ENCODE results near the gene SOAT2.
"Not testable (repeated sequence)": the region's sequence is repeated elsewhere in the genome, so short reads cannot be mapped to it uniquely, and the experiment has no call there.

SOAT2 gene

DNA sequence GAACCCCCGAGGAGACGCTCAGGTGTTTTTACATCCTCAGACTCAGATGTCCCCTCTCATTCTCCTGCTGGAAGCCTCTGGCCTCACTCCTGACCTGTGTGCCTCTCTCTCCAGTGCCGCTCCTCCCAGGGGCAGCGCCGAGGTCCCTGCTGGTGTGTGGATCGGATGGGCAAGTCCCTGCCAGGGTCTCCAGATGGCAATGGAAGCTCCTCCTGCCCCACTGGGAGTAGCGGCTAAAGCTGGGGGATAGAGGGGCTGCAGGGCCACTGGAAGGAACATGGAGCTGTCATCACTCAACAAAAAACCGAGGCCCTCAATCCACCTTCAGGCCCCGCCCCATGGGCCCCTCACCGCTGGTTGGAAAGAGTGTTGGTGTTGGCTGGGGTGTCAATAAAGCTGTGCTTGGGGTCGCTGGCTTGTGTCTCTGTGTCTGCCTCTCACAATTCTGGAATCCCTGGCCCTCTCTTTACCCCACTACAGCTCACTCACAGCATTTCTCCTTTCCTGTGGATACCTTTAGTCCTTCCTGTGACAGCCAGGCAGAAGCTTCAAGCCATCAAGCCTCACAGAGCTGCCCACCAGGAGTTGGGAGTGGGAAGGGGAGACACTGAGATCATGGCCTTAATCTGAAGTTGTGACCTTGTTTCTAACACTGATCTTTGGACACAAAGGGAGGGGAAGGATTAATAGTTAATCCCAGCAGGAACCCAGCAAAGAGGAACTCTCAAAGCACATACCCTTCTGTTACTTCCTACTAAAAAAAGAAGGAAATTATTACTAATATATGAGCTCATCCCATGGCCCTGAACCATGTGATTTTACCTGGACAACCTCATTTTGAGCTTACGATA lies 1.1 kb upstream of the SOAT2 start:
- no peak for DNase-seq (ENCODE audit: low read depth)

DNA sequence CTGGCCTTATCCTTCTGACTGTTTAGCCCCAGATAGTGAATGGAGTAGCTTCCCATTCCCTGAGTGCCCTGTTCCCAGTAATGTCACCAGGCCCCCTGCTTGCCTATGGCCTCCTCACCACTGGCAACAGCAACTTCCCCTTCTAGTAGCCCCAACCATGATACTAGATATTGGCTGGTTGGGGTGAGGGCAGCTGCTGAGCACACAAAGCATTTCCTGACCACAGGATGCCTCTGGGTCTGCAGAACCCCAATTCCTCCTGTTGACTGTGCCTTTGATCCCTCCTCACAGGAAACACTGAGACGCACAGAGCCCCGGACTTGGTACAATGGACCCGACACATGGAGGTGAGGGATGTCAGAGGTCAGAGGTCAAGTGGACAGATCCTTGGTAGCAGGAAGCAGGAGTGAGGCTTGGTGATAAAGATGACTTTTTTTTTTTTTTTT lies 597 bp downstream of the SOAT2 start:
- DNase-seq (ENCODE audit: low read depth) = no peak

DNA sequence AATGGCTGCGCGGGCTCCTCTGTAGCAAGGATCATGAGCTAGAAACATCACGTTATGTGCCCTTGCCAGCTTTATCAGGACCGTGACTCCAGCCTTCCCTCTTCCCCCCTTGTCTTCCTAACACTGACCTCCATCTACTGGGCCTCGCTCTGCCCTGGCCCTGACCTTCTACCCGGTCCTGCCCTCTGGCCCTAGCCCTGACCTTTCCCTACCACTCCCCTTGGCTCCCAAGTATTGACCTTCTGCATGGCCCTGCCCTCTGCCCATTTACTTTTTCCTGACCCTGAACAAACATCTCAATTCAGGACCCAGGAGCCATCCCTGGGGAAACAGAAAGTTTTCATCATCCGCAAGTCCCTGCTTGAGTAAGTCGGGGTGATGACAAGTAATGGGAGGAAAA lies 2.0 kb downstream of the SOAT2 start:
- no peak for DNase-seq (ENCODE audit: low read depth)

DNA sequence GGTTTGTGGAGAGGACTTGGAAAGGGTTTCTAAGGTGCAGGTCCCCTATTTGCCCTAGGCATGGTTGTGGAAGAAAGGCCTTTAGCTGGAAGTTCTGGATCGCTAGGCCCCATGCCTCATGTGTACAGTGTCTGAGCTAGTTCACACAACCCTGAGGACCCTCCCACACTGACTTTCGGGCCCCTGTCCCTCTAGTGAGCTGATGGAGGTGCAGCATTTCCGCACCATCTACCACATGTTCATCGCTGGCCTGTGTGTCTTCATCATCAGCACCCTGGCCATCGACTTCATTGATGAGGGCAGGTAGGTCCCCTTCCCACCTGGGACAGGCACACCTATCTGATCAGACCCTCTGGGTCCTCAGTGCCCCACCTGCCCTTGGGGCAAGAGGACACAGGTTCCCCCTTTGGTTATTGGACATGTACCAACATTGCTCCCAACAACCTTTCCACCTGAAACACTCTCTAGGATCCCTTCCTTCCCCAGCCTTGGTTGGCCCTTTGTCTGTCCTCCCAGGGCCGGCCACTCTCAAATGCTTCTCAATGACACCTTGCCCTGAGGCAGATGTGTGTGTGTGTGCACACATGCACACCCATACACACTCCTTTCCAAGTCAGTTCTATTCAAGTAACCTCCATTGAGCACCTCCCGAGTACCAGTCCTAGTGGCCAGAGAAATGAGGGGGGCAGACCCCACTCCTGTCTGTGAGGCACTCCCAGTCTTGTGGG lies 2.6 kb downstream of the SOAT2 start:
- DNase-seq (ENCODE audit: low read depth) = no peak

DNA sequence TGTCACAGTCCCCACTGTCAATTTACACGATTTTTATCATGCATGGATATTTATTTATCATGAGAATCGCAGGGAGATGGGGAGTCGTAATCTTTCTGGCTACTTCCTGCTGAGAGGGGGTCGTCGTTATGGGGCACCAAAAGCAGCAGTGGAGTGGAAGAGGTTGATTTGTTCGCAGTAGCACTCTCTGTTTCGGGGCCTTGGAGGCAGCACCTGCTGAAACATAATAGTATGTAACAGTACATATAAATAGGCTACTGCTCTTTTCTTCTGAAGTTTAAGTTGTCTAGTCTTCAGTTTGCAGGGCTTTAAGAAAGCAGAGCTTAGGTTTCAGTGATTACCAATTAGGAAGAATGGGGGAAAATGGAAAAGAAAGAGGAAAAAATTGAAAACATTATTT lies 3.8 kb downstream of the SOAT2 start:
- no peak for DNase-seq (ENCODE audit: low read depth)

DNA sequence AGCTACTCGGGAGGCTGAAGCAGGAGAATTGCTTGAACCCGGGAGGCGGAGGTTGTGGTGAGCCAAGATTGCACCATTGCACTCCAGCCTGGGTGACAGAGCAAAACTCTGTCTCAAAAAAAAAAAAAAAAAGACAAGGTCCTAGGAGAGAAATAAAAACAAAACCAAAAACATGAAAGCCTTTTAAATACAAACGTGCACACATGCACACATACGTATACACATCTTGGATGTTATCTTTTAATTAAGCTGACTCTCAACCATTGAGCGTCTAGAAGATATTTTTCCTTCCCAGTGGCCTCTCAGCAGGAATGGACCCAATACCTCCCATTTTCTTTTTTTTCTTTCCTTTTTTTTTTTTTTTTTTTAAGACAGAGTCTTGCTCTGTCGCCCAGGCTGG lies 9.1 kb downstream of the SOAT2 start:
- not testable (repeated sequence) for DNase-seq (ENCODE audit: low read depth)

DNA sequence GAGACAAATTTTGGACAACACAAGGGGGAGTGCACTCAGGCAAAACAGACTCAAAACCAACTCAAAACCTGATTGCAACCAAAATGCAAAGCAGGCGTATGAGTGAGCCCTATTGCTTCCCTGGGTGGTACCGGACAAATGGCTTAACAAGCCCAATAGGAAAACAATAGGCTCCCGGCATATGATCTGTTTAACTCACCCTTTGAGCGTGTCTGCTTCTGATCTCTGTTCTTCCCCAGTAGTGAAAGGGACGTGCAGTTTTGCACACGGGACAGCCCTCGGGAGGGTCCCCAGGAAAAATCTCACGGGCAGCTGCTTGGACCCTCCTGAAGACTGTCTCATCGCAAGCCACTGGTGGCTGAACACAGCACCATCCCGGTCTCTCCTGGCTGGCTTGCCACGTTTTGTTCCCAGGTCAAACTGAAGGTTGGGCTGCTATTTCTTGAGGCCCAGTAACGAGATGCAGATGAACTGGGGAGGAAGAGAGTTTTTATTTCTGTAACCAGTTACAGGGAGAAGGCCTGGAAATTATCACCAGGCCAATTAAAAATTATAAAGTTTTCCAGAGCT lies 9.9 kb downstream of the SOAT2 start:
- no peak for DNase-seq (ENCODE audit: low read depth)

DNA sequence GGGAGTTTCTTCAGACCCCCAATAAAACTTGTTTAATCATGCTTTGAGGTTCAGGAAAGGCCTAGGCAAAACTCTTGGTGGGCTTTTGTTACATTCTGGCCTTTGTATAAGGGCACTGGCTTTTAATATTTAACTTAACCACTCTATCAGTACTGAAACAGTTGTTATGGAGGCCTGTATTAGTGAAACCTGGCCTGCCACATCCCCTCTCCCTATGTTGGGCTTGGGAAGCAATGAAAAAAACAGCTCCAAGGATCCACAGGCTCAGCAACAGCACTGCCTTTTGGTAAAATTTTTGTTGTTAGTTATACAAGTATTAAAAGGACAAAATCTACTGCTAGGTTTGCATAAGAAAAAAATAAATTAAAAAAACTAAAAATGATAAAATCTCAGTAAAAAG lies 10.7 kb downstream of the SOAT2 start:
- no peak for DNase-seq (ENCODE audit: low read depth)

DNA sequence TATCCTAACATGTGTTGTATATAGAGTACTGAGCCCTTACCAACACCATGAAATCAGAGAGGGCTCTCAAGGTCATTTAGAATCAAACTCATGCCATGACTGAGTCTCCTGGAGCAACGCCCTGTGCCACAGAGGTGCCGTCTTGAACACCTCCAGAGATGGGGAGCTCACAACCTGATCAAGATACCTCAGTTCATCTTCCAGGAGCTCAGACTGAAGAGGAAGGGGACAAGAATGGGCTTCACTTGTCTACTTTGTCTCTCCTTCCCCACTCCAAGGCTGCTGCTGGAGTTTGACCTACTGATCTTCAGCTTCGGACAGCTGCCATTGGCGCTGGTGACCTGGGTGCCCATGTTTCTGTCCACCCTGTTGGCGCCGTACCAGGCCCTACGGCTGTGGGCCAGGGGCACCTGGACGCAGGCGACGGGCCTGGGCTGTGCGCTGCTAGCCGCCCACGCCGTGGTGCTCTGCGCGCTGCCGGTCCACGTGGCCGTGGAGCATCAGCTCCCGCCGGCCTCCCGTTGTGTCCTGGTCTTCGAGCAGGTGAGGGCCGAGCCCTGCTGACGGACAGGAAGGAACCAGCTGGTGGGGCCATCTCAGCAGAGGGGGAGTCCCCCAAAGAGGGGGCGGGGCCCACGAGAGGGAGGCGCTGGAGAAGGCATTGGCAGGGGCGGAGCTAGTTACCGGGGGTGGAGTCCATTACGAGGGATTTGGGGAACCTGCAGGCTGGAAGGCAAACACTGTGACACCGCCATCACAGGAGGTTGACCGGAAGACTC lies 12.0 kb downstream of the SOAT2 start:
- DNase-seq (ENCODE audit: low read depth) = no peak

DNA sequence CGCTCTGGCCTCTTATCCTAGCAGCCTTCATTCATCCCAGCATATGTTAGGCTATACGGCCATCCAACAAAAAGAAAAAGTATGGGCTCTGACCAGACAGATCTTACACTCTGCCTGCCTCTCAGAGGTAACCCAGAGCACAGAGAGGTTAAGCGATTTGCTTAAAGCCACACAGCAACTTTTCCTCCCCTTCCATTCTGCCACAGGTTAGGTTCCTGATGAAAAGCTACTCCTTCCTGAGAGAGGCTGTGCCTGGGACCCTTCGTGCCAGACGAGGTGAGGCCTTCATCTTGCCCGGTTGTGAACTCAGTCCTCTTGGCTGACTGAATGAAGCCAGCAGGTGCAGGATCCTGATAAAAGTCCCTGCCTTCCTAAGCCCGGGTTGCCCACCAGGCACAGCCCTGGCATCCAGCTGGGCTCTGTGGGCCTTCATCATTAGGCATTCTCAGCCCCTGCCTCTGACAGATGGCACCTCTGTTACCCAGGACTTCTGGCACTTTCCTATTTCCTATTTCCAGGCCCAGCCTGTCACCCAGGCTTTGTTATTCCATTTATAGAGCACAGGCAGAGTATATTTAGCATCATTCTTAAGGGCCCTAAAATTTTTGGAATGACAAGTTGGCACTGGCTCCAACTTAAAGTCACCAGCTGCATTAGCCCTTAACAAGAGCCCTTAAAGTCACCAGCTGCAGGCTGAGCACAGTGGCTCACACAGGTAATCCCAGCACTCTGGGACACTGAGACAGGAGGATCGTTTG lies 12.8 kb downstream of the SOAT2 start:
- no peak for DNase-seq (ENCODE audit: low read depth)

DNA sequence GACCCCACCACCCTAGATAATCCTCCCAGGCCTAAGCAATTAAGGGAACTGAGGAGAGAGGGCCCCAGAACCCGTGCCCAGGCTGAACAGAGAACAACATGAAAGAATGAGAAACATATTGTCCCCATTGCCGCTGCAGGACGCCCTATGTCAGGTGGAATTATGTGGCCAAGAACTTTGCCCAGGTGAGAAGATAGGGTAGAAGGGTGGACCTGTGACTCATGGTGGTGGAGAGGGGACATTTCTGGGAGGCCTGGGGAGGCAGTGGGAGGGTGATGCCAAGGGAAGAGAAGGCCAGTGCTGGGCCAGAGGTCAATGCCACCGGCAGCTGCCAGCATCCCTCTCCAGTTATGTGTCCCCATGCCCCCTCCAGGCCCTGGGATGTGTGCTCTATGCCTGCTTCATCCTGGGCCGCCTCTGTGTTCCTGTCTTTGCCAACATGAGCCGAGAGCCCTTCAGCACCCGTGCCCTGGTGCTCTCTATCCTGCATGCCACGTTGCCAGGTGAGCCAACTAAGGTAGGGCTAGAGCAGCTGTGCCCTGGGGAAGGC lies 15.5 kb downstream of the SOAT2 start:
- no peak for DNase-seq (ENCODE audit: low read depth)

DNA sequence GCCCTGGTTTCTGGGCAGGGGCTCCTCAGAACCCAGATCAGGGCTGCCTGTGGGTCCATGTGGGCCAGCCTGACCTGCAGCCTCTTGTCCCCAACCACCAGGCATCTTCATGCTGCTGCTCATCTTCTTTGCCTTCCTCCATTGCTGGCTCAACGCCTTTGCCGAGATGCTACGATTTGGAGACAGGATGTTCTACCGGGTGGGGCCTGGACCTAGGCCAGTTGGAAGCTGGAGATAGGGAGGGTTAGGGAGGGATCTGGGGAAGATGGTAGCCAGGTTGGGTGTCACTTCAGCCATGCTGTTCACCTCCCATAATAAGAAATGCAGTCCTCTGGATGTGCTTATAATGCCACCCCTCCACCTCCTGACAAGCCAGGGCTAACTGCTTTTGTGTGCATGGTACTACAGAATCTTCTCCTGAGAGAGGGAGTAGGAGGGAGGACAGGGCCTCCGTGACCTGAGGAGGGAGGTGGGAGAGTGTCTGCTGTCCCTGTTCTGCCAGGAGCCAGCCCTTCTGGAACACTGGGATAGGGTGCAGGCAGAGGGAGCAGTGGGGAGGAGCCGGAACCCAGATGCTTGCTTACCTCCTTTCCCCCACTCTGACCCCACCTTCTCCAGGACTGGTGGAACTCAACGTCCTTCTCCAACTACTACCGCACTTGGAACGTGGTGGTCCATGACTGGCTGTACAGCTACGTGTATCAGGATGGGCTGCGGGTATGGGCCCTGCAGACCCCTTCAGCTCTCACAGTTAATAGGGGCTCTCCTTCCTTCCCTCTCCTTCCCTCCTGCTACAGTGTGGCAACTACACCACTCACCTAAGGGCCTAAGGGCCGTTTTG lies 17.6 kb downstream of the SOAT2 start:
- no peak for DNase-seq (ENCODE audit: low read depth)

DNA sequence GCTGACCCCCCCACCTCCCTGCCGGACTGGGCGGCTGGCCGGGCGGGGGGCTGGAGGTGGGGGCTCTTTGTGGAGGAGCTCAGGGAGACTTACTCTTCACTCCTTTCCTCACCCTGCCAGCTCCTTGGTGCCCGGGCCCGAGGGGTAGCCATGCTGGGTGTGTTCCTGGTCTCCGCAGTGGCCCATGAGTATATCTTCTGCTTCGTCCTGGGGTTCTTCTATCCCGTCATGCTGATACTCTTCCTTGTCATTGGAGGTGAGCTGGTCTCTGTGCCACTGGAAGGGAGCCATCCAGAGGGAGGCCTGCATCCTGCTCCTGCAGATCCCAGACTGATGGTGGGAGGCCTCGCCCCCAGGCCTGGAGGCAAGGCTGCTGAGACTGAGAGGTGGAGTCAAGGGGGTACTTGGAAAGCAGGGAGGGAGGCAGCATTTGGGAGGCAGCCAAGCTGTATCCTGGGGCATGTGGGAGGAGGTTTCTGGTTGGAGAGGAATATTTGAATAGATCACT lies 19.7 kb downstream of the SOAT2 start:
- no peak for DNase-seq (ENCODE audit: low read depth)

DNA sequence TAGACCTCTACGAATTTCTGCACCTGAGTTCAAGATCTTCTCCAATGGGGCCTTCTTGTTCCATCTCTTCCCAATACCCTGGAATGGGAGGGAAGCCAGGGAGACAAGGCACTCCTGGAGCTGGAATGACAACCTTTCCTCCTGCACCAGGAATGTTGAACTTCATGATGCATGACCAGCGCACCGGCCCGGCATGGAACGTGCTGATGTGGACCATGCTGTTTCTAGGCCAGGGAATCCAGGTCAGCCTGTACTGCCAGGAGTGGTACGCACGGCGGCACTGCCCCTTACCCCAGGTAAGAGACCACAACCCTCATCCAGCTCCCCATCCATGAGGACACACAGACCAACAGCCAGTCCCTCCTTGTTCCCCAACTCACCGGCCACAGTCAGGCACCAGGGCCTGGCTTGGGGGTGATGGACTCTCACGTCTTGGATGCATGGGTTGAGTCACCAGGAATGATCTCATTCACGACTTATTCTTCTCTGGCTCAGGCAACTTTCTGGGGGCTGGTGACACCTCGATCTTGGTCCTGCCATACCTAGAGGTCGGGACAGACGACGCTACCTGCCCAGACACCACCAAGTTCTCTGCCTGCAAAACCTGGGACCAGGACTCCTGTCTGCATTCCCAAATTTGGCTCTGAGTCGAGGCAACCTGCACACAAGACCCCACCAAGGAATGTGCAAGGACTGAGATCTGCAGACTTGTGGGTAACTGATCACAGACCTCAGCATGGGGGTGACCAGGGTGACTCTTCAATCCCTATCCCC lies 20.5 kb downstream of the SOAT2 start:
- no peak for DNase-seq (ENCODE audit: low read depth)

DNA sequence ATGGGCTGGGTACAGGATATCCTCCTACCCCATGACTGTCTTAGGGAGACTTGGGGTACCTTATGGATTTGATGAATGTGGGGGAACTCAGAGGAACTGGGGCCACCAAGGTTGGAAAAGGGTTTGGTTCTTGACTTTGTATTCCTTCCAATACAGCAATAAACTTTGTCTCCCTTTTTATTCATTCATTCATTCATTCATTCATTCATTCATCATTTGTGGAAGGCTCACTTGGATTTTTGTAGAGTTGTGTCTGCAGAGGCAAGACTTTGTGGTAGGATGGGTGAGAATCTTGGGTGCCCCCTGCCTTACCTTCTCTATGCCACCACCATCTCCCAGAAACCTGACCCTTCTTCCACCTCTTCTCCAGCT lies 21.1 kb downstream of the SOAT2 start:
- no peak for DNase-seq (ENCODE audit: low read depth)

DNA sequence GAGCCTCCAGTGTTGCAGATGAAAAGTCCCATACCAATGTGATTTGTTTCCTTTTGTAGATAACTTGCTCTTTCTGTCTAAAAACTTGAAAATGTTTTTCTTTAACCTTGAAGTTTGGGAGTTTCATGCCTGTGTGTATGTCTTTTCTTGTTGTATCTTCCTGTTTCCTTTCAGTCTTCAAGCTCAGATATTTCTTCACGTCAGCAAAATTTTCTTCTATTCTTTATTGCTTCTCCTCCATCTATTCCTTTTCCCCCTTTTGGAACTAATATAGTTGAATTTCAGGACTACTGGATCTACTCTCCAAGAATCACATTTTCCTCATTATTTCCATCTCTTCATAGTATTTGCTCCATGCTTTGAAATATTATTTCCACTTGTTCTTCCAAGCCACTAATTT lies 23.9 kb downstream of the SOAT2 start:
- DNase-seq (ENCODE audit: low read depth) = no peak

DNA sequence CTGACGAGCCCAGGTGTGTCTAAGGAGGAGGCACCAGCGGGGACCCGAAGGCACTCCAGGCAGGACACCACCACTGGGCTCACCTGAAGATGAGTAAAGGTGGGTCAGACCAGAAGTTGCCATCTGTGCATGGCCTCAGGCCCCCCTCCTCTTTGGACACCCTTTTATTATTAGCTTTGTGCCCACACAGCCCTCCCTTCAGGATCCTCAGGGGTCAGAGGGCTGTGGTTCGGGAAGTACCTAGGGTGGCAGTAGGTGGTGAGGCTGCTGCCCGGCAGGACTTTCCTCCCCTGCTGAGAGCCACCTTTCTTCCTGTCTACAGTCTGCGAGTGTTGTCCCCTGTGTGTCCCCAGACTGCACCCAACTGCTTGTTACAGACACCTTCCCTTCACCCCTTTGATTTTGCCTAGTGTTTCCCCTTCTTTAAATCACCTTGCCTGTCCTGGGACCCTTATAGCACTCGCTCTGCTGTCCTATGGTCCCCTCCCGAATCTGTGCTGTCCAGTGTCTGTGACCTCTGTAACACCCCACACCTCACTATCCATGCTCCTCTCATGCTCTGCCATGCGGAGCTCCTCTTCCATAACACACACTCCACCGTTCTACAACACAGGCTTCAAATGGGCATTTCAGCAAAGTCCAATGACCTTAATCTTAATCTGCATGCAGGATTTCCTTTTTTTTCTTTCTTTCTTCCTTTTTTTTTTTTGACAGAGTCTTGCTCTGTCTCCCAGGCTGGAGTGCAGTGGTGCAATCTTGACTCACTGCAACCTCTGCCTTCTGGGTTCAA lies 25.7 kb downstream of the SOAT2 start:
- DNase-seq (ENCODE audit: low read depth) = no peak

DNA sequence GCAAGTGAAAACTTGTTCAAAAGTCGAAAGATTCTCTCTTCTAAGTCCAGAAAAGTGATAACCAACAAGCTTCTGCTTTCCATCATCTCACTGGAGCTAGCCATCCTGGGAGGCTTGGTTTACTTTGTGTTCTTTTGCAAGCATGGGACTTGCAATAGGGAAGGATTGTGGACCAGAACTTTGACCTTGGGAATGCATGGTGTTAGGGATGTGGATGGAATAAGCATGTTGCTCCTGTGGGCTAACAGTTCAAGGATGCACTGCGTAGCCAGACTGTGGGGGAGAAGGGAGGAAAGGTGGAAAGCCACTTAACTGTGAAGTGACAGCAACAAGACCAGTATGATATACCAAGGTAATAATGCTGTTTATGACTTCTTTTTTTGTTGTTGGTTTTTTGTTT lies 28.6 kb downstream of the SOAT2 start:
- no peak for DNase-seq (ENCODE audit: low read depth)

DNA sequence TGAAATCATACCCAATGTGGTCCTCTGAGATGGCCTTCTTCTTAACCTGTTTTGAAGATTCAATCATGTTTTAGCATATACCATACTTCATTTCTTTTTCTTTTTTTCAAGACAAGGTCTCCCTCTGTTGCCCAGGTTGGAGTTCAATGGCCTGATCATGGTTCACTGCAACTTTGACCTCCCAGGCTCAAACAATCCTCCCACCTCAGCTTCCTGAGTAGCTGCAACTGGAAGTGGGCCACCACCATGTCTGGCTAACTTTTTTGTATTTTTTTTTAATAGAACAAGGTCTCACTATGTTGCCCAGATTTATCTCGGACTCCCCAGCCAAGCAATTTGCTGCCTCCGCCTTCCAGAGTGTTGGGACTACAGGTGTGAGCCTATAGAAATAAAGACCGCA lies 30.4 kb downstream of the SOAT2 start:
- DNase-seq (ENCODE audit: low read depth) = no peak

Data from T follicular helper cell (primary cell).